Nephron progenitor cell (in vitro differentiated cells): ENCODE measurements around the gene ZNF625.

Experiments used
- DNase-seq: peaks from one replicate; pipeline ENCODE4 v3.0.0; 2021
- H3K27ac Mint-ChIP-seq: 2 replicates; pipeline ENCODE4 v1.8.0; 2021; ENCODE audit warnings: mild to moderate bottlenecking, moderate library complexity, mixed read lengths
- H3K27me3 Mint-ChIP-seq: 2 replicates; pipeline ENCODE4 v1.8.0; 2021; ENCODE audit warnings: mild to moderate bottlenecking, low read depth, mixed read lengths; ENCODE audit not compliant: poor library complexity
- H3K36me3 Mint-ChIP-seq: 2 replicates; pipeline ENCODE4 v1.8.0; 2021; ENCODE audit warnings: low read depth, mixed read lengths
- H3K4me1 Mint-ChIP-seq: 2 replicates; pipeline ENCODE4 v1.8.0; 2021; ENCODE audit warnings: mixed read lengths
- H3K4me3 Mint-ChIP-seq: 2 replicates; pipeline ENCODE4 v1.8.0; 2021; ENCODE audit warnings: mild to moderate bottlenecking, moderate library complexity, mixed read lengths
- H3K9me3 Mint-ChIP-seq: 2 replicates; pipeline ENCODE4 v1.8.0; 2021; ENCODE audit warnings: mild to moderate bottlenecking, moderate library complexity, mixed read lengths
- TF ChIP-seq, protein P1 (sequence below): fragments of 200-600 bp; sonication (generic); IDR thresholded peaks from 2 replicates; pipeline ENCODE4 v1.5.0; 2021; ENCODE audit warnings: antibody characterized with exemption

Gene ZNF625

DNA sequence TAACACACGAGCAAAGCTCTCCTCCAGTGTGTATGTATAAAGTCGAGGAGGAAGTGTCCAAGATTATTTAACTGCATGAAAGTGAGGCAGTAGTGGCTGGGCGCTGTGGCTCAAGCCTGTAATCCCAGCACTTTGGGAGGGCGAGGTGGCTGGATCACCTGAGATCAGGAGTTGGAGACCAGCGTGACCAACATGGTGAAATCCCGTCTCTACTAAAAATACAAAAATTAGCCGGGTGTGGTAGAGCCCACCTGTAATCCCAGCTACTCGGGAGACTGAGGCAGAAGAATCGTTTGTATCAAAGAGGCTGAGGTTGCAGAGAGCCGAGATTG lies 15.2 kb downstream of the ZNF625 start:
- peak overlapping the region; percentile 95 for H3K4me3 Mint-ChIP-seq
- peaks cover 15% of the 10 kb centered on the region for H3K27me3 Mint-ChIP-seq
- TF ChIP-seq, protein P1, sequence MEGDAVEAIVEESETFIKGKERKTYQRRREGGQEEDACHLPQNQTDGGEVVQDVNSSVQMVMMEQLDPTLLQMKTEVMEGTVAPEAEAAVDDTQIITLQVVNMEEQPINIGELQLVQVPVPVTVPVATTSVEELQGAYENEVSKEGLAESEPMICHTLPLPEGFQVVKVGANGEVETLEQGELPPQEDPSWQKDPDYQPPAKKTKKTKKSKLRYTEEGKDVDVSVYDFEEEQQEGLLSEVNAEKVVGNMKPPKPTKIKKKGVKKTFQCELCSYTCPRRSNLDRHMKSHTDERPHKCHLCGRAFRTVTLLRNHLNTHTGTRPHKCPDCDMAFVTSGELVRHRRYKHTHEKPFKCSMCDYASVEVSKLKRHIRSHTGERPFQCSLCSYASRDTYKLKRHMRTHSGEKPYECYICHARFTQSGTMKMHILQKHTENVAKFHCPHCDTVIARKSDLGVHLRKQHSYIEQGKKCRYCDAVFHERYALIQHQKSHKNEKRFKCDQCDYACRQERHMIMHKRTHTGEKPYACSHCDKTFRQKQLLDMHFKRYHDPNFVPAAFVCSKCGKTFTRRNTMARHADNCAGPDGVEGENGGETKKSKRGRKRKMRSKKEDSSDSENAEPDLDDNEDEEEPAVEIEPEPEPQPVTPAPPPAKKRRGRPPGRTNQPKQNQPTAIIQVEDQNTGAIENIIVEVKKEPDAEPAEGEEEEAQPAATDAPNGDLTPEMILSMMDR = no peak
- peaks cover 87% of the 10 kb centered on the region for H3K9me3 Mint-ChIP-seq
- DNase-seq = no peak
- no peak overlapping the region for H3K27ac Mint-ChIP-seq
- H3K4me1 Mint-ChIP-seq = peaks cover 28% of the 10 kb centered on the region
- peaks cover 93% of the 10 kb centered on the region for H3K36me3 Mint-ChIP-seq

DNA sequence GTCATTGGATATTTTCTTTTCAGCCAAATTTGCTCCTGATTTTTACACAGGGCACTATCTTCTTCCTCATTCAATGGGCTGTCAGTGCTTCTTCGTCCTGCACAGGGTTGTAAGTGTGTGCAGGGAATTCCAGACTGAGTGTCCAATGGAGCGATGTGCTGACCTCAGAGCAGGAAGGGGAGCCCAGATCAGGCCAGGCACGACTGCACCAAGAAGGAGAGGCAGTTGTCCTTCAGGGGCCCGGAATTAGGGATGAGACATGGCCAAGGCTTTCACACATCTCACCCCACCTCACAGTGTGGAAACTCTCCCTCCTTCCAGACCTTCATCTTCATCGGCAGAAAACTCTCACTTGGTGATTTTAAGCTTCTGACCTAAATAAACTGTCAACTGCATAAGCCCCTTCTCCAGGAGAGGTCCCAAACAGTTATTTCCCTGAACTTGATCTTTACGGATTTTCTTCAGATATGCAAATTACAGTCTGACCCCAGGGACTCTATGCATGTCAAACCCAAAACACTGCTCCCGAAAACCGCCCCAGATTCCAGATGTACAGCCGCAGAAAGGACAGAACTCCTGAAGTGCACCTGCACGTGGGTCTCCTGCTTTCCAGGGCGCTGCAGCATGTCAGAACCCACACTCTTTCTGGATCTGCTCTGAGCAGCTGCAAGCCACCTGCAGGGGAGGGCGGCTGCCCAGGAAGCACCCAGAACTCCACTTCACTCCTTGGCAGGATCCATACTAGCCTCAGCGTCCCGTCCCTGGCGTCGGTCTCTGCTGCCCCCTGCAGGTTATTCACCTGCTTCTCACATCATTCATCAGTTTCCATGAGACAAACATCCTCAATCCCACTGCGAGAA lies 15.8 kb downstream of the ZNF625 start:
- peaks cover 86% of the 10 kb centered on the region for H3K9me3 Mint-ChIP-seq
- TF ChIP-seq, protein P1 = peak; percentile 79

DNA sequence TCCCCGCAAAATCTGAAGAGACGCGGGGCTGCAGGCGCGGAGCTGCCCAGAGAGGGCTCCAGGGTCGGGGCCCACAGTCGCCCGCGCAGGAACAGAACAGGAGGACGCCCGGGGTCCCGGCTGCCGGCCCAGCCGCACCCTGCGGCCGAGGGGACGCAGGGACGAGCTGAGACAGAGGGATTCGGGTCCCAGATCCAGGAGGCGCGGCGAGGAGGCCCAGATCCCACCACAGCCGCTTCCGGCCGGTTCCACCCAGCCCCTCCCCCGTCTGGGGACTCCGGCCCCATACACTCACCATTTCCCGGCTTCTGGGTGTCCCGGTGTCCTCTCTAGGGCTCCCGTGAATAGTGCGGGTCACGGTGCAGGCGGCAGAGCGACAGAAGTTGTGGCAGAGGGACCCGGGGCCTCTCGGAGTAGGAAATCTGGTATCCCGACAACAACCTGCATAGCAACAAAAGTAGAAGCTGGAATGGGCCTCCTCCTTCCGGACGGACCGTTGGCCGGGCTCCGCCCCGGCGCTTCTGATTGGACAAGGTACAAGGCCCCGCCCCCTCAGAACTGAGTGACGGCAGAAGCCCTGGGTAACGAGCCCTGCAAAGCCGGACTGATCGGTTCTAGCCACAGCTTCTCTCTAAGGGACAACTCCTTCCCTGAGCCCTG lies 16.5 kb downstream of the ZNF625 start, which contains the start of gene ZNF20:
TSS of gene ZNF20 (minus strand) at position 466 of the 660 bp plus-strand sequence. CDS start at position 298, 168 bp downstream.
- TF ChIP-seq, protein P1 = no peak
- H3K27ac Mint-ChIP-seq = peak within 1 kb of the TSS; percentile 100
- DNase-seq = peak; percentile 96
- peaks cover 28% of the 10 kb centered on the region for H3K4me1 Mint-ChIP-seq
- H3K27me3 Mint-ChIP-seq = peaks cover 15% of the 10 kb centered on the region
- peaks cover 86% of the 10 kb centered on the region for H3K9me3 Mint-ChIP-seq
- peaks cover 93% of the 10 kb centered on the region for H3K36me3 Mint-ChIP-seq
- H3K4me3 Mint-ChIP-seq = peak within 1 kb of the TSS; percentile 95

More for the DNA sequence above, 15.8 kb downstream of the ZNF625 start:
- peak overlapping the region; percentile 95 for H3K4me3 Mint-ChIP-seq
- H3K36me3 Mint-ChIP-seq = peaks cover 93% of the 10 kb centered on the region
- peaks cover 28% of the 10 kb centered on the region for H3K4me1 Mint-ChIP-seq
- peak overlapping the region; percentile 100 for H3K27ac Mint-ChIP-seq
- H3K27me3 Mint-ChIP-seq = peaks cover 15% of the 10 kb centered on the region
- DNase-seq = peak; percentile 81

DNA sequence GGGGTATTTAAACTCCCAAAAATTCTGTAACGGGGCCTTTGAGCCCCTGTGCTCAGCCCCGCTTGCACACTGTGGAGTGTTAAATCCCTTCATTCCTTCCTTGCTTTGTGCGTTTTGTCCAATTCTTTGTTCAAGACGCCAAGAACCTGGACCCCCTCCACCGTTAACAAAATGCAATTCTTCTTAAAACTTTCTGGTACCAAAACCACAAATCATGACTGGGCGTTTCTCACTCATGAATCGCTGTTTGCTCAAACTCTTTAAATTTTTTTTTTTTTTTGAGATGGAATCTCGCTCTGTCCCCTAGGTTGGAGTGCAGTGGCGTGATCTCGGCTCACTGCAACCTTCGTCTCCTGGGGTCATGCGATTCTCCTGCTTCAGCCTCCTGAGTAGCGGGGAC lies 17.3 kb downstream of the ZNF625 start:
- H3K36me3 Mint-ChIP-seq = peaks cover 93% of the 10 kb centered on the region
- peaks cover 28% of the 10 kb centered on the region for H3K4me1 Mint-ChIP-seq
- peaks cover 86% of the 10 kb centered on the region for H3K9me3 Mint-ChIP-seq
- peak overlapping the region; percentile 100 for H3K27ac Mint-ChIP-seq
- DNase-seq = no peak
- H3K4me3 Mint-ChIP-seq = peak overlapping the region; percentile 95
- TF ChIP-seq, protein P1 = no peak
- H3K27me3 Mint-ChIP-seq = peaks cover 15% of the 10 kb centered on the region

DNA sequence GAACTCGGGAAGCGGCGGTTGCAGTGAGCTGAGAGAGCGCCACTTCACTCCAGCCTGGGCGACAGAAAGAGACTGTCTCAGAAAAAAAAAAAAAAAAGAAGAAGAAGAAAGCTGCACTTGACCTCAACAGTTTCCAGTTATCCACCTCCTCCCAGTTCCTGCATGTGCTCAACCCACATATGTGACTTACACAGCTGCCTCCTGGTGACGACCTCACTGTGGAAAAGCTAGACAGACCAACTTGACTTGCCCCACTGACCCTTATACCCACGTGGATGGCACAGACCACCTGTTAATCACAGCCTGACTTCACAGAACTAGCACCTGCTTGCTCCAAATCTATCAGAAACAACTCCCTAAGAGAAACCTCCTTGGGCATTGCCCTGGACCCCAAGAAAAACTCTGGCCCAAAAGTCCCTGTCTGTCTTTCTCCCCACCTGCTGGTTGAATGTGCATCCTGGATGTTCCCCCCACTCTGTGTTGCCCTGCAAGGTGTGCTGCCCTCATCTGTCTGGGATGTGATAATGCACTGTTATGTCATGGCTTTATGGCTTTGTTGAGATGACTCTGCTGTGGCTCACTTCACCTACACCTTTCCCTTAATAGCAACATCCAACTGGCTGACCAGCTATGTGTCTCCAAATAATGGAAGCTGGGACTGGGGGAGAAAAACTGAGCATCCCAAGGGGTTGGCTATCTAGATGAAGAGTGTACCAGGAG lies 19.2 kb downstream of the ZNF625 start:
- TF ChIP-seq, protein P1 = no peak
- H3K4me1 Mint-ChIP-seq = peaks cover 28% of the 10 kb centered on the region
- peaks cover 87% of the 10 kb centered on the region for H3K9me3 Mint-ChIP-seq
- peaks cover 93% of the 10 kb centered on the region for H3K36me3 Mint-ChIP-seq
- peaks cover 15% of the 10 kb centered on the region for H3K27me3 Mint-ChIP-seq
- peak overlapping the region; percentile 95 for H3K4me3 Mint-ChIP-seq
- DNase-seq = no peak
- H3K27ac Mint-ChIP-seq = no peak overlapping the region
